H1 (cell line): ENCODE measurements around the gene PDE8A. TPM values are rescaled to one million over a fixed set of nuclear protein-coding genes. Genes with fewer than 3 reads are reported as not detected.

ENCODE experiments used
- ATF2 ChIP-seq: IDR thresholded peaks from 2 replicates; pipeline ENCODE4 v1.6.1; 2012; ENCODE audit warnings: low read length, inconsistent platforms
- BRCA1 ChIP-seq: IDR thresholded peaks from 2 replicates; pipeline ENCODE4 v1.6.1; 2012; ENCODE audit warnings: low read depth, low read length, improper control_type of control experiment
- CHD2 ChIP-seq: IDR thresholded peaks from 2 replicates; pipeline ENCODE4 v1.6.1; 2012; ENCODE audit warnings: low read length, improper control_type of control experiment
- CHD7 ChIP-seq: fragments of 300-600 bp; sonication (generic); IDR thresholded peaks from 2 replicates; pipeline ENCODE4 v1.7.1; 2012; ENCODE audit warnings: low read length, moderate library complexity, mild to moderate bottlenecking, inconsistent platforms; ENCODE audit not compliant: insufficient replicate concordance
- HDAC6 ChIP-seq: IDR thresholded peaks from one replicate; pipeline ENCODE4 v1.7.1; 2012; ENCODE audit warnings: low read depth, mild to moderate bottlenecking, inconsistent platforms, low read length, moderate library complexity
- JUN ChIP-seq: IDR thresholded peaks from 2 replicates; pipeline ENCODE4 v1.6.1; 2011; ENCODE audit warnings: low read depth, mild to moderate bottlenecking, improper control_type of control experiment, low read length
- KDM1A ChIP-seq: fragments of 200-600, 300-600 bp; sonication (generic); IDR thresholded peaks from 2 replicates; pipeline ENCODE4 v1.7.1; 2016; ENCODE audit warnings: mild to moderate bottlenecking, low read length, borderline replicate concordance
- KDM5A ChIP-seq: fragments of 200-600 bp; IDR thresholded peaks from 2 replicates; pipeline ENCODE4 v1.7.1; 2012; ENCODE audit warnings: mild to moderate bottlenecking, low read length, inconsistent platforms, mixed read lengths
- POU5F1 ChIP-seq: IDR thresholded peaks from 2 replicates; pipeline ENCODE4 v1.6.1; 2011; ENCODE audit warnings: low read depth, mild to moderate bottlenecking, low read length, moderate library complexity
- SIRT6 ChIP-seq: IDR thresholded peaks from one replicate; pipeline ENCODE4 v1.7.1; 2012; ENCODE audit warnings: low read length, inconsistent platforms
- polyA plus RNA-seq, 7 experiments: library from polyadenylated mRNA; depleted of rRNA in 3 of 7; stranded (reverse) in 5 of 7; unstranded in 2 of 7; fragments of >200 nt in 5 of 7; fragments of 200-250 nt in 2 of 7; gene quantifications; 1 replicate in 5 of 7; 2 replicates in 1 of 7; 4 replicates in 1 of 7; pipeline versions ENCODE4 v1.2.1 to v1.2.3, GENCODE V29; 2011 to 2013; ENCODE audit warnings: missing spikeins in 2 of 7, mixed read lengths in 2 of 7
- total RNA-seq: library from RNA; stranded (reverse); fragmentation: NEBNext Ultra II Directional; extraction: Animal tissue kit (Norgen Biotek cat#: 25700); gene quantifications from 2 replicates; pipeline ENCODE4 v1.2.1, GENCODE V29; 2021

The PDE8A gene
- total and polyA plus RNA-seq, 2 of the 8 experiments (the other 6 are each of a cell fraction or from before 2014, with no cell fraction given): 6.9 to 7.8 TPM

DNA sequence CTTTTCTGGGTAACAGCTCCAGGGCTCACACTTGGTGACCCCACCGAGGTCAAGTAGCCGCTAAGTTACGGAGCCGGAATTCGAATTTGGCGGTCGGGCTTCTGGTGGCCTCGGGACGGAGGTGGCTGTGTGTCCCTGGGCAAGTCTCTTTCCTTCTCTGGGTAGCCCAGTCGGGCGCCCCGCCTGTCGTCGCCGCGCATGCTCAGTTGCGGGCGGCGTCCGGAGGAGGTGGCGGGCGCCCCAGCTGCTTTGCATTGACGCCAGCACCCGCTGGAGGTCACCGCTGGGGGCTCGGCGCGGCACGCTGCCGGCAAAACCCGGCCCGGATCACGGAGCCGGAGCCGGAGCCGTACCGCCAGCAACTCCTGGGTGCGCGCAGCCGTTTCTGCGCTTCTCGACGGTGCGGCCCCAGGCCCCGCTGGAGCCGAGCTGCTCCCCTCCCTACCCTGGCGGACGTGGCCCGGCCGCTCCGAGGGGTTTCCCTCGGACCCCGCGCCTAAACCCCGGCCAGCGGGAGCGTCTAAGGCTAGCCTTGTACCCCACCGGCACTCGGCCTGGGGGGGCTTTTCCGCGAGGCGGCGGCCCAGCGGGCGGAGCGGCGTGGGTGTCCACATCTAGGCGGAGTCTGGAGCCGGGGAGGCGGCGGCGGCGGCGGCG lies 474 bp upstream of the PDE8A start (continued):
- TF ChIP-seq CHD7: no peak
- peak; percentile 89; the same call in 1 of the 2 replicates for TF ChIP-seq KDM1A
- TF ChIP-seq POU5F1: no peak
- TF ChIP-seq HDAC6: no peak
- TF ChIP-seq SIRT6: no peak
- TF ChIP-seq KDM5A: no peak
- TF ChIP-seq JUN: no peak
- peak; percentile 90 for TF ChIP-seq ATF2
- no peak for TF ChIP-seq CHD2
- no peak for TF ChIP-seq BRCA1
